Lung microvascular endothelial cell (primary cell): ENCODE measurements around the gene PRRC1. TPM values are rescaled to one million over a fixed set of nuclear protein-coding genes. Genes with fewer than 3 reads are reported as not detected.

Experiments
- DNase-seq, 2 donors: peaks; one replicate each; pipeline versions ENCODE4 v3.0.0 to v3.0.0-alpha.2; 2010; ENCODE audit warnings: low read depth in 2 of 2
- total RNA-seq: library from RNA; depleted of rRNA; stranded (reverse); fragments of >200 nt; gene quantifications from 2 replicates; pipeline ENCODE4 v1.2.1, GENCODE V29; 2014

Gene PRRC1
- total RNA-seq, 1 donor from 2014 or later = 28.0 TPM

DNA sequence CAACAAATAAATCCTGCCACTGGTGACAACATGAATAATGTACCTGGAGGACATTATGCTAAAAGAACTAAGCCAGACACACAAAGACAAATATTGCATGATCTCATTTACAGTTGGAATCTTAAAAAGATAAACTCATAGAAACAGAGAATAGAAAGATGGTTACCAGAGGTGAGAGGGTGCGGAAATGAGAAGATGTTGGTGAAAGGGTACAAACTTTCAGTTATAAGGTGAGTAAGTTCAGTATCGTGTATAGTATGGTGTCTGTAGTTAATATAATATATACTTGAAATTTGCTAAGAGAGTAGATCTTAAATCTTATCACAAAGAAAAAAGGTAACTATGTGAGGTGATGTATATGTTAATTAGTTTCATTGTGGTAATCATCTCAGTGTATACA lies 63.3 kb downstream of the PRRC1 start:
- DNase-seq = no peak

- DNase-seq = no peak
These were observed 64.0 kb downstream of the PRRC1 start for GRCh38 chr5:127581450-127581849.

DNA sequence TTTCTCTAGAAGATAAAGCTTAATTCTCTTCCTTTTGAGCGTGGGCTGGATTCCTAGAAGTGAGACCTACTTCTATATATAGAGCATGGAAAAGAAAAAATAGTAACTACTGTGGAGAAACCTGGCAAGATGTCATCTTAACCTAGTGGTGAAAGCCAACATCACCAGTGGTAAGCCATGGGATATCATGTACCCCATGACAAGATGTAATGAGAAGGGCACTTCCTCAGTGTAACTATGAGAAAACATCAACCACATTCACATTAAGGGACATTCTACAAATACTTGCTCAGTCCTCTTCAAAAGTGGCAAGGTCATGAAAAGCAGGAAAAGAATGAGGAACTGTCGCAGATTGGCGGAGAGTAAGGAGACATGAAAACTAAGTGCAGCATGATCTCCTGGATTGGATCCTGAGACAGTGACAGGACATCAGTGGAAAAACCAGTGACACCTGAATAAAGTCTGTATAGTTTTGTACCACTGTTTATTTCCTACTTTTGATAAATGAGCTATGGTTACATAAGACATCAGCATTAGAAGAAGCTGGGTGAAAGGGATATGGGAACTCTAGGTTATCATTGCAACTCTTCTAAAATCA lies 65.4 kb downstream of the PRRC1 start:
- DNase-seq = no peak

DNA sequence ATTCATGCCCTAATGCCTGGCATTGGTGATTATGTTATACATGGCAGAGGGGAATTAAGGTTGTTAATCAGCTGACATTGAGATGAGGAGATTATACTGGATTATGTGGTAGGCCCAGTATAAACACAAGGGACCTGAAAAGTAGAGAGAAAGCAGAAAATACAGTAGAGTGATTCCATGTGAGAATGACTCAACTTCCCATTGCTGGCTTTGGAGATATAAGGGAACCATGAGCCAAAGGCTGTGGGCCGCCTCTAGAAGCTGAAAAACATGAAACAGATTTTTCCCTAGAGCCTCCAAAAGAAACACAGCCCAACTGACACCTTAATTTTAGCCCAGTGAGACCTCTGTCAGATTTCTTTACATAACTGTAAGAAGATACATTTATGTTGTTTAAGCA lies 66.4 kb downstream of the PRRC1 start:
- no peak for DNase-seq

- DNase-seq = no peak
These were observed 68.2 kb downstream of the PRRC1 start for GRCh38 chr5:127585661-127586060.

GRCh38 chr5:127586066-127586770 lies 68.8 kb downstream of the PRRC1 start:
- DNase-seq = no peak

- no peak for DNase-seq
These were observed 69.4 kb downstream of the PRRC1 start for GRCh38 chr5:127586811-127587210.

DNA sequence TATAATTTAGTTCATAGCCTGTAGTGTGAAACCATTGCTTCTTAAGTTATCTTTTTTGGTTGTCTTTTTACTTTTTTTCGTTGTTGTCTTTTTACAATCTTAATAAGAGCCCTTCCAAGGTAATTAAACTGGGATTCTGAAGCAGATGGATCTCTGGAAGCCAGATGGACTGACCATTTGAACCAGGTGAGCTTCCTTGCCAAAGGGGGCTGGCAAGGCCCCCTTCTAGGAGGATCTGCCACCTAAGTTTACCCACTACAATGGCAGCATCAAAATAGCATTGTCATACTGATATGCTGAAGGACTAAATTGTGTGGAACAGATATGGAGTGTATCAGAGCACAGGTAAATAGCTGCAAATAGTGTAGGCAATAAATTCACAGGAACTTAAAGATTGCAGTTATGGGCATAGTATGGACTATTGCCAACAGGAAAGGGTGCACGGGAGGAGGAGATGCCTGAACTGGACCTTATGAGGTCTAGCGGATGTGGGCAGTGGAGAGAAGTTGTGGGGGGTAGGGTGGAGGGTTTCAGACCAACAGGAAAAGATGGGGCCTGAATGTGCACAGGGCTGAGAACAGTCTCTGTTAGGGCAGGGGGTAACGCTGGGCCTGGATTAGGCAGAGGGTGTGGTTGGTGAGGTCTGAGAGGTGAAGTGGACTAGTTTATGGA lies 69.9 kb downstream of the PRRC1 start:
- DNase-seq = no peak

GRCh38 chr5:127588368-127588767 lies 70.9 kb downstream of the PRRC1 start:
- DNase-seq = no peak

DNA sequence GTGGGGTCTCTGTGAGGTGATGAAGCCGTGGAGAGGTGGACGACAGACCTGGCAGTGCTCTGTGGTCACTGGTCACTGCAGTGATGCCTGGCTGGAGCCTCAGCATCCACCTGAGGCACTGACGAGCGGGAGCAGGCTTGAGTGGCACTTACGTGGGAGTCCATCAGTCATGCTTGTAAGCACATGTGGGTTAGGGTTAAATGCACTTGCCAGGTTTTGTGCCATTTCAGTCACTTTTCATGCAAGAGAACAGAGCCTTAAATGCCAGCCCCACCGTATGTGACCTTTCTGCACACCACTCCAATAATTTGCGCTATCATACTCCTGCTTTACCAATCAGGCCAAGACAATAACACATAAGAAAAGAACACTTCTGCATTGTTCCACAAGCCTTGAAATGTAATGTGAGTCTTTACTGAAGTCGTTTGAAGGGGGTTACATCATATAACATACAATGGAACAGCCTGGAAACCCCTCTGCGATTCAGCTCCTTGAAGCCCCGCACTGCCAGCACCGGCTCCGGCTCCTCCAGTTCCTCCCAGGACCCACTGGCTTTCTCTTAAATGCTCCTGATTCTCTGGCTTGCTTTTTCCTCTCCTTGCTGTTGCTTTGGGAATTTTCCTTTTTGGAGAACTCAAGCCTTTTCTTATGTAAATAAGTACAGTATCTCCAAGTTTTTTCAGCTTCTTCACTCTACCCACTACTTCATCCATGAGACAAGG lies 72.0 kb downstream of the PRRC1 start:
- DNase-seq = no peak

DNA sequence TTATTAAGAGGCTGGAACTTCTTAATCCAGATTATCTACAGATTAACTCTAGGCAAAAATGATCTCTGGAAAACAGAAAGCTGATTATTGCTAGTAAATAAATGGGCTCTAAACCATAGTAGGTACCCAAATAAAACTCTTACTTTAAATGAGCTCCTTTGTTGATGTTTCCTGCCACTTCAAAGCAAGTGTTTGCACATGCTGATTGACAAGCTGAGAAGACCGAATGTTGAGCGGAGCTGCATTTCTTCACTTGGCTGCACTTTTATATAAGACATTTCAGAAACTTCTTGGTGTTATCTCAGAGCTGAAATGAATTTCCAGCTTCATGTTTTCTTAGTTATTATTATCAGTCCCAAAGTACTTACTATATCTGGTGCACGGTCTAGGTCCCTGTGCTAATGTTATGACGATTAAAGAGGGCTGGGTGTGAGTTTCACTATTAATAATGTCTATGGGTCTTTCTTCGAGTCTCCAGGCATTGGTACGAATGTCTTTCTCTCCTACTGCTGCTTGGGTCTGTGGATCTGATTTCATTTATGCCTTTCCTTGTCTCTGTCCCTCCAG lies 72.8 kb downstream of the PRRC1 start:
- DNase-seq = no peak

DNA sequence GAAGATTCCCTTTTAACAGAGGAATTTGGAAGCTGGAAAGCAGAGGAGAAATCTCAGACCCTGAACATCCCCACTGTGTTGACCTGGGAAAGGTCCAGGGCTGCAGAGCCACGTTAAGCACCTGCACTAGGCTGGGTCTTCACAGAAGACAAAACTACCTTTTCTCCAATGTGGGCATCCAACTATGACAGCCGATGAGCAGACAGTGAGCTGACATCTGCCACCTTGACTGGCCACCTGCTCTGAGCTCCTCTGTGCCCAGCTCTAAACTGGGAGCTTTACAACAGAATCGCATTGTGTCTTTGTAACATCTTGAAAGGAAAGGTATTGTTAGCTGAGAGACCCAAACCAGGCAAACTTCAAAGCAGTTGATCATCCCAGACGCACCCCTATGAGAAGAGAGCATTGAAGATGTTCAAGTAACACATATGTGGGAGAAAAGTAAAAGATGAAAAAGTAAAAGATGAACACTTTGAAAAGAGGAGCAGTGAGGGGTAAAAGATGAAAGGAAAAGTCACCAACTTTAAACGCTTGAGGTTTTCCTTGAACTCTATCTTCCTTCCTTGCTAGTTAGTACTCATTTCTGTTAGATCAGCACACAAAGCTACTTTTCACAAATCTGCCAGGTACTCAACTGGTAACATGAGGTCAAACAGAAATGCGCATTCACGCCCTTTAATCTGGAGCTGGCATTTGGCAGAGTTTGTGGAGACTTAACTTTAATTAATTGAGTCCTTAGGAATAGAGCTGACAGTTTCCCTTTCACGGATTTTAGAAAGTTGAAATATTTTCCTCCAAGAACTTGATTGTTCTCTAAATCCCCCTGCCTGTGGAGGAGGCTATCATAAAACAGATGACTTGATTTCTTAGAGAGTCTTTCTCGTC lies 78.3 kb downstream of the PRRC1 start:
- no peak for DNase-seq

DNA sequence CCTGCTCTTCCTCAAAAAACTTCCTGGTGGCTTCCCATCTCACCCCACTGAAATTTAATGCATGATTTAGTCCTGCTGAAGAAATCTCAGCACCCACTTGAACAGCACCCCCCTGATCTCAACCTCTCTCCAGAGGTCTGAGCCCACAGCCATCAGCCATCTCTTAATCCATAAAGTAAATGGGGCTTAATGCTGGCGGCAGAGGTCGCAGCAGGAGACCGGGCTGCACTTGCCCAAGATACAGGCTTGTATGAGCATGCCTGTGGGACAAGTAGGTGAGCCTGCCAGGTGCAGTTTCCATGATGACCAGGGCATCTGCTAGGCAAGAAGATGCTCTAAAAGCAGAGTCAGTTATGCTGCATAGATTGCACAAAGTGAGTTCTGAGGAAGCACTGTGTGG lies 79.1 kb downstream of the PRRC1 start:
- no peak for DNase-seq

DNA sequence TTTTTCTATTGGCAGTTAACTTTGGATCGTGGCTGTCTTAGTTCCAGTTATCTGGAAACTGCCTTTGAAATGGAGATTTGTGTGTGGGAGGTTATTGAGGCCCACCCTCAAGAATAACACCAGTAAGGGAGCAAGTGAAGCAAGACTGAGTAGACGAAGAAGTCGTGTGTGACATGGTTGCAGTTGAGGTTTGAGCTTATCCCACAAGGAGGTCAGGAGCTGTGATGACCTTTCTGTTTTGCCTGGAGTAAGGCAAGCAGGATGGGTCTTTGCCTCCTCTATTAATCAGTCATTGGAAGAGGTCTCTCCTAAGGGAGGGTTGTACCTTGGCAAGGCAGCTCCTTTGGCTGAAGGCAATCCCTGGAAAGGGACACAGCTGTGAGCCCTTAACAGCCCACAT lies 81.9 kb downstream of the PRRC1 start:
- no peak for DNase-seq

DNA sequence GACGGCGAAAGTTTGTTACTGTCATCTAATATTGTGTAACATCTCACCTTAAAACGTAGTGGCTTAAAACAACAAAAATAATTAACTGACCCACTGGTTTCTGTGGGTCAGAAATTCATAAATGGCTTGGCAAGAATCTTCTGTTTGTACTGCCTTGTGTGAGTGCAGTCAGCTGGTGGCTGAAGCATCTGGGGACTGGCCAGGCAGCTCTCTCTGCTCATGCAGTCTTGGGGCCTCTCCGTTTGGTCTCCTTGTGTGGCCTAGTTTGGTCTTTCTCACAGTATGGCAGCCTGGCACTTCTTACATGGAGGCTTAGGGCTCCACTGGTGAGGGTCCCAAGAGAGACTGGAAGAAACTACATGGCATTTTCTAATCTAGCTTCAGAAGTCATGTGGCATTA lies 82.4 kb downstream of the PRRC1 start:
- no peak for DNase-seq

GRCh38 chr5:127601111-127601510 lies 83.7 kb downstream of the PRRC1 start:
- DNase-seq = no peak

- DNase-seq = no peak
These were observed 84.2 kb downstream of the PRRC1 start for GRCh38 chr5:127601601-127602000.

GRCh38 chr5:127602481-127602880 lies 85.0 kb downstream of the PRRC1 start:
- no peak for DNase-seq

DNA sequence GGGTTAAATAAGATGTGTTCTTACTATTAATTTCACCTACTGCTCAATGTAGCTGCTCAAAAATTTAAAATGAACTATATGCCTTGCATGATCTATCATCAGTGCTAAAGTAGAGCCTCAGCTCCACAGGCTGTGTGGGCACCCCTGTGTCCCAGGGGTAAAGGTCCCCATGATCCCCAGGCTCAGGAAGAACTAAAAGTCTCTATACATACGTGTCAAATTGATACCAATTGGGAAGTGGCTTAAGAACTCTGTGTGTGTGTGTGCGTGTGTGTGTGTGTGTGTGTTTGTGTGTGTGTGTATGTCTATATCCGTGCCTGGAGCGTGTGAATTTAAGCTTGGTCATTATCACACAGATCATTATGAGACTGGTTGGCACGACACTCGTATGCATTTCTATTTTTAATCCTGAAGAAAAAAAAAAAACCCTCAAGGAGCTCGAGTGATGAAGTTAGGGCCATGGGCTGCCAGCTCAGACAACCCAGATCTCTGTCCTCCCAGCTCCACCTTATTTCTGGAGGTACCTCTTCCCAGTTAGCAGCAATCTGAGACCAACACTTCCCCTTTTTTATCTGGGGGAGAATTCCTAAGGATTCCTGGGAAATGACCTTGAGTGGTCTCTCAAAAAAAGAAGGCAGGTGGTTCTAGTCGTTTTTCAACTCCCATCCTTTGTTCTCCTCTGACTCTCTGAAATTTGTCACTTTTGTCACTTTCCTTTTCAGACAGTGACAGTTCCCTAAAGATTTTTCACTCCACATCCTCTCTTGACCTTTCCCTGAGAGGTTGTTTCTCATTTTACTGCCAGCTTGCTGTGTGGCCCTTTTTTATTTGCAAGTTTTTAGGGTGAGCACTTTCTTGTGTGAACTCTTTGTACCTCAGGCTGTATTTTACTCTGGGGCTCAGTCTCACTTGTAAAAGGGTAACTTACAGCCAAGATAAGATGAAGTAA lies 85.7 kb downstream of the PRRC1 start:
- no peak for DNase-seq
